Ovary (tissue), 3 donors: ENCODE results near the gene DUSP12.

ENCODE experiments used
- CTCF ChIP-seq, 3 donors: fragments of 450-650 bp in 2 of 3; fragments of 200-600 bp in 1 of 3; IDR thresholded peaks; one replicate each; pipeline versions ENCODE4 v1.5.1 to v1.8.0; 2016 to 2022; ENCODE audit warnings: antibody characterized with exemption in 3 of 3, mild to moderate bottlenecking in 1 of 3
- POLR2A ChIP-seq: fragments of 450-650 bp; IDR thresholded peaks from one replicate; pipeline ENCODE4 v1.6.1; 2017; ENCODE audit warnings: antibody characterized with exemption, mild to moderate bottlenecking, moderate library complexity
- donor health status: DM: no; HTN: no; CAD: no.

- TF ChIP-seq CTCF (IDR thresholded peaks at IDR 0.05) (no peak), POLR2A (no peak)
These were observed 12.0 kb upstream of the DUSP12 start for GRCh38 chr1:161737625-161738024.
